NCI-H446 (cell line): ENCODE results near the gene PRDM16.

Experiments
- DNase-seq, 2 experiments: peaks; one replicate each; lab custom pipeline; 2025; lab: John Stamatoyannopoulos, UW

The PRDM16 gene

GRCh38 chr1:3262681-3263286 lies 193.8 kb downstream of the PRDM16 start:
- no peak for DNase-seq

- no peak for DNase-seq
Observed at GRCh38 chr1:3263790-3264189, 194.8 kb downstream of the PRDM16 start.

GRCh38 chr1:3264456-3264855 lies 195.5 kb downstream of the PRDM16 start:
- no peak for DNase-seq

GRCh38 chr1:3265835-3266805 lies 197.1 kb downstream of the PRDM16 start:
- no peak for DNase-seq

- no peak for DNase-seq
Observed at GRCh38 chr1:3266870-3267549, 198.0 kb downstream of the PRDM16 start.

GRCh38 chr1:3267550-3268270 lies 198.7 kb downstream of the PRDM16 start:
- DNase-seq = no peak

GRCh38 chr1:3268281-3268680 lies 199.3 kb downstream of the PRDM16 start:
- DNase-seq = no peak

GRCh38 chr1:3270403-3271245 lies 201.6 kb downstream of the PRDM16 start:
- DNase-seq = no peak

GRCh38 chr1:3271866-3272265 lies 202.9 kb downstream of the PRDM16 start:
- no peak for DNase-seq

- DNase-seq = no peak
Observed at GRCh38 chr1:3272321-3273045, 203.5 kb downstream of the PRDM16 start.

GRCh38 chr1:3273447-3273846 lies 204.4 kb downstream of the PRDM16 start:
- DNase-seq = no peak

- DNase-seq = no peak
Observed at GRCh38 chr1:3274972-3275371, 206.0 kb downstream of the PRDM16 start.

- no peak for DNase-seq
Observed at GRCh38 chr1:3275471-3276340, 206.7 kb downstream of the PRDM16 start.

- DNase-seq = no peak
Observed at GRCh38 chr1:3276341-3276800, 207.4 kb downstream of the PRDM16 start.

- DNase-seq = no peak
Observed at GRCh38 chr1:3277011-3277471, 208.0 kb downstream of the PRDM16 start.

GRCh38 chr1:3277623-3278022 lies 208.6 kb downstream of the PRDM16 start:
- no peak for DNase-seq

- DNase-seq = no peak
Observed at GRCh38 chr1:3278416-3279181, 209.6 kb downstream of the PRDM16 start.

GRCh38 chr1:3279182-3279470 lies 210.1 kb downstream of the PRDM16 start:
- no peak for DNase-seq

- DNase-seq = no peak
Observed at GRCh38 chr1:3281735-3282134, 212.7 kb downstream of the PRDM16 start.
